ENCODE results near the gene MEIS2.

The MEIS2 gene

GRCh38 chr15:36924034-36924433 is 176.3 kb downstream of the MEIS2 start:
- no peak for DNase-seq

- no peak for DNase-seq
Measured at GRCh38 chr15:36921484-36922091, 178.8 kb downstream of the MEIS2 start.

DNA sequence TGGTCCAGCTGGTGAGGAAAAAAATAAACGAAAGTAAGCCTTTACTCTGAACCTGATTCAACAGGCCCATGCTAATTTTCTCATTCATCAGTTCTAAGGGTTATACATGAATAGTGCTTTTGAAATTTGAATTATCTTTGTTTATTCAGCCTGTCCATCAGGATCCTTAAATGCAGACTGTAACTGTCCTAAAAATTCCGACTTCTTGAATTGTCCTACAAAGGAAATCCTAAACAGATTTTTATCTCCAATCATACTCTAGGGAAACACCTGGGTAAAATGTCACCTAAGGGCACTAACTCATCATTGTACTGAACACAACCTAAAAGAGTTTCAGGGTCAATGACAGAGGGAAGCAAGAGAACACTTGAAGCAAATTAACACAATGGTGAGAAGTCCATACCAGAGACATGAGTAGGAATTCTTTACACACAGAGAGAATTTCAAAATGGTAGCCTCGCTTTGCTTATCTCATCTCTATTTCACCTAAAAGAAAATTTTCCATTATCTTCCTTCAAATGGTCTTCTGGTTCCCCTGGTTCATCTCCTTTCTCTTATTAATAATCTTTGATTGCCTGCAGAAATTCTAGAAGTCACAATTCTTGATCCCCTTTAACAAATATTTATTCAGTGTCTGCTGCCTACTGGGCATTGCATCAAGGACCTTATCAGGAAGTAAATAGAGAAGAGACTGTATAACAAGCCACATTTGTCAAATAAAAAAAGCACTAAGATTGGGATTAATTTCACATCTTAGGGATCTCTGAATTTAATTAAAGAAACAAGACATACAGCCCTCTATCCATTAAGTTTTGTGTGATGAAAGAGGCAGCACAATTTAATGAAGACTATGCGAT is 182.7 kb downstream of the MEIS2 start:
- no peak for DNase-seq

DNA sequence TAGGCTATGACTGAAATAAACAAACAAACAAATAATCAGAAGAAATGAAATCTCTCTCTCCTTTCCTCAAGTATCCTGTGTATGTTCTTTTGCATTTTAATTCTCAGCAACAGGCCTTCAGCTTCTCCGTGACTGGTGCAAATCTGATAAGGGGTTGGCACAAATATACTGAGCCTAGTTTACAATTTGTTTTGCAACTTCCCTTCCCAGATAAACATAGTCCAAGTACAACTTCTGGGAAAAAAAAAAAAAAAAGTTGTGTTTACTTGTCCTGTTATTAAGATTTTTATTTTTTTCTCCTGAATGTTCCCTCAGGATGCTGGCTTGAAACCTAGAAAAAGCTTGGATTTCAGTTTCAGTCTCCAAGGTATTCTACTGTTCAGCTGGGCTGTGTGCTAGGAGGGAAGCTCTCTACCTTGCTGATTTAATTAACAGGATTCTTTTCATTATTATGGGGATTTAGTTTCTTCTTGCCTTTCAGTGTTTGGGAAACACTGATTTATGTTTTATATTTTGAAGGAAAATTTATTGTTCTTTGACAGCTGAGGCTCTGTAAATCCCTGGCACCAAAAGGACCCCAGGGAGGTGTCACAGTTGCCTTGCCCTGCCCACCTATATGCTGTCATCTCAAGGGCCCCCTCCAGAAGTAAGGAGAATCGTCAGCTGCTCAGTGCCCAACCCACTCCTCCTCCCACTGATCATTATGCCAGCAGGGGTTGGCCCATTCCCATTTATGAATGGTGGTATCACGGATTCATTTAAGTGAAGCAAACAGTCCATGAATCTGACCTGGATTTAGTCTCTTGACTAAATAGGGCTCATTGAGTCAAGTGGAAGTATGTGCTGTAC is 185.2 kb downstream of the MEIS2 start:
- no peak for DNase-seq

GRCh38 chr15:36914466-36914865 is 185.9 kb downstream of the MEIS2 start:
- no peak for DNase-seq

GRCh38 chr15:36912311-36912712 is 188.0 kb downstream of the MEIS2 start:
- no peak for DNase-seq

DNA sequence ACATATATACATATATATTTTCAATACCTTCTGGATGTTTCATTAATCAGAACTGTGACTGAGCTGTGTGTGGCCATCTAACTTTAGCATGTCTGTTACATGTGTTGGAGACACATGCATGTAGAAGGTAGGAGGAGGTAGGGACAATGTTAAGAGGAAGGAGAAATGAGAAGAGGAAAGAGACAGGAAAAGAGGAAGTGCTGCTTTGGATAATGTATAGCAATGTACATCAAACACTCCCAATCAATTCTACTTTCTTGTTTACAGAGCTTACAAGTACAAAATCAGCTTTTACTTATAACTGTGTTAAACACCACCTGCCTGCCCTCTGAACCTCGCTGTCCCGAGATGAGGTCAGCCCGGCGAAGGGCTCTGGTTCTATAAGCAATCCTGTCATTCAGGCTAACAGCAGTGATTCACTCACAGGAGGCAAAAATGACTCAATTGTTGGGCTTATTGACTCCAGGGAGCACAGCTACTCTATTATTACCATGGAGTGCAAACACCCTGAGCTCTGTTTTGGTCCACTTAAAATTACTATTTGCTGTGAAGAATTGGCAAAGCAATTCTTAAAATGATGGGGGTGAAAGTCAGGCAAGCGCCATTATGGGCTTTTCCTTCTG is 188.9 kb downstream of the MEIS2 start:
- DNase-seq = no peak

DNA sequence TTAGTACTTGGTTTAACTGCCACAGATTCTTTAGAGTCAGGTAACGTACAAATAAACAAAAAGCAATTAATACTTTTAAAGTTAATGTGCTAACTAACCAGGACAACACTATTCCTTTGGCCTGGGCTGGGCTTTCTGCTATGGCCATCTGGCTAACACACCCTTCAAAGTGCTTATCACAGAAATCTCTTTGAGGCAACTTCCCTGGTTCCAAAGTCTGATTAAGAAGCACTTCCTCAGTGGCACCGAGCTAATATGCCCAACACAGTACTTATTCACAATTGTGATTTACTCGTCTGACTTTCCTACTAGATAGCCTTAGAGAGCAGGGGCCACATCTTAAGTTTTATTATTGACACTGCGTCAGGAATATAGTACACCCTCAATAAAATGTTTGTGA is 191.4 kb downstream of the MEIS2 start:
- DNase-seq = no peak

DNA sequence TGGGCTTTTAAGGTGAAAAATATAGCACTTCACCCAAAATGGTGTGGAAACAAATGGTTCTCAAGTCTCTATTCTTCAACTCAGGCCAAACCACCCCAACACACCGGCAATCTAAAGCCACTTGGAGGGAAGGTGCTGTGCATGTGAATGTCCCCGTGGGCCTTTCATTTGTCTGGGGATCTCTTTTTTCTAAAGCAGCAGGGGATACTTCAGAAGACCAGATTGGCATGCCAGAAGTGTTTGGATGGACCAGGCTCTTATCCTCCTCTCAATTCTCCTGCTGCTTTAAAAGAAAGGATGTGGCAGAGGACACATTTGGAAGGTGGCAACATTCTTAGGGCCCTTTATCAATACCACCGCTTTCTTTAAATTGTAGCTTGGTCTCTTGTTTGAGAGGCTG is 193.1 kb downstream of the MEIS2 start:
- DNase-seq = no peak

DNA sequence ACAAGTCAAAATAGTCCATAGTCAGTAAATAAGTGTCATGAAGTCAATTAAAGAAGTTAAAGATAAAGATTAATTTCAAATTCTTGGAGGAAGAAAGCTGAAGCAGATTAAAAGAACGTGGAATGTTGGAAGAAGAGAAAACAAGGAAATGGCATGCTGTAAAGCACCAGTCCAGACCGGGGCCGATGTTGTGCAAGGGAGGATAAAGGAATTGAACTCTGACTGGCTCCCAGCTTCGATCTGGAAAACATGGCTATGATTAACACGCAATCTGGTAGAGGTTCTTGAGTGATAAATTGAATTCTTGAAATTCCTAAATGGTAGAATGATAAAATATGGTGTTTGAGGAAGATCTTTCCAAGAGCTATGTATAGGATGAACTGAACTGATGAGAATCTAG is 194.4 kb downstream of the MEIS2 start:
- DNase-seq = no peak

GRCh38 chr15:36904715-36905114 is 195.6 kb downstream of the MEIS2 start:
- DNase-seq = no peak

DNA sequence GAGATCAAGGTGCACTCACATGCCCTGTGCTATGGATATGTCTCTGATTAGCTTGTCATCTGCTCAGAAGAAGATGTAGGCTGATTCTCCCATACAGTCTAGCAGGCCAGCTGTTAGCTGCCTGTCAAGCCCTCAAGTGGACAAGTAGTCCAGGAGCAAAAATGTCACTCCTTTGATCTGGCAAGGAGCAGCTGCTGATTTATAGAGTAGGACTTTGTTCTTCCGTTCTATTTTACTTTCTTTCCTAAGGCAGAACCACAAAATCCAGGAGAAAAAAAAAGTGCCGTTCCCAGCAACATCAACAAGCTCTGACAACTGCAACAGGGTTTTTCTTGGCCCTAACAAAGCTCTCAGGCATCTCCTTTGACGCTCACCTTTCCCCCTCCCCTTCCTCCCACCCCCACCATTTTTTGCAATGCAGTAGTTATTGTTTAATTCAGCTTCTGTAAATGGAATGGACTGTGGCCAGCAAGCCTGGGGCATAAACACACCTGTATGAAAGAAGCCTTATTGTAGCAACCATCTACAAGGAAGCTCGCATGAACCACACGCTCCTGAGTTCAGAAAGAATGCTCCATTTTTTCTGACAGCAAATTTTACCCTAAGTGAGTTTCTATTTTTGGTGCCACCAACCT is 196.3 kb downstream of the MEIS2 start:
- no peak for DNase-seq

DNA sequence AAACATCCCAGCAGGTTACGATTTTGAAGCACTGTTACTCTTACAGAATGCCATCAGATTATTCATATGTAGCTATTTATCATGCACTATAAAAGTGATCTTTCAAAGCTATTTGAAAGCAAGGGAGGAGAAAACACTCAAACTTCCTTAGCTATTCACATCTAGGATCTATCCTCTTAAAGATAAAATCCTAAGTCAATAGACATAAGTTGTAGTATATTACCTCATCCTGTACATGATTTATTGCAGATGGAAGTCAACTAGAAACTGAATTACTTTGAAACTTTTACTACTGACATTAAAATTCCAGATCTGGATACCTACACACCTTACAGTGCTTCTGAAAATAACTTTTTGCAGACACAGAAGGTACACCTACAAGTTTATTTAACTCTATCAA is 197.2 kb downstream of the MEIS2 start:
- DNase-seq = no peak

- DNase-seq = no peak
Measured at GRCh38 chr15:36901012-36901411, 199.3 kb downstream of the MEIS2 start.

GRCh38 chr15:36899696-36900095 is 200.7 kb downstream of the MEIS2 start:
- DNase-seq = no peak

- DNase-seq = no peak
Measured at GRCh38 chr15:36898536-36899126, 201.7 kb downstream of the MEIS2 start.

- no peak for DNase-seq
Measured at GRCh38 chr15:36897834-36898233, 202.5 kb downstream of the MEIS2 start.

- DNase-seq = no peak
Measured at GRCh38 chr15:36896949-36897348, 203.4 kb downstream of the MEIS2 start.

DNA sequence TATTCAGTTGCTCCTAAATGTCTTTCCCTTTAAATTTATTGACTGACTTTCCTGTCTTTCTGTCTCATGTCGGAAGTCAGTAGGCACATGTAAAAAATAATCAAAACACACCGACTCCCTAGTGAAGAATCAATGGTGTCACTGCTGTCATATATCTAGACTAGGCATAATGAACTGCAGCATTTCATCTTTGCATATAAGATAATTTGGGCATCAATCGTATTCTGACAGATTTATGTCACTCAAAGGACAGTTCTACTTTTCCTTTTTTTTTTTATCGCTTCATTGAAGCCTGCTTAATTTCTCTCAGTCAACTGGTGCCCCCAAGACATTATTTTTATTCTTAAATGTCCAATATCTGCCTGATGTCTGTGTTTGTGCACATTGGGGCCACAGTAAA is 206.3 kb downstream of the MEIS2 start:
- DNase-seq = no peak

- DNase-seq = no peak
Measured at GRCh38 chr15:36893276-36893675, 207.1 kb downstream of the MEIS2 start.

DNA sequence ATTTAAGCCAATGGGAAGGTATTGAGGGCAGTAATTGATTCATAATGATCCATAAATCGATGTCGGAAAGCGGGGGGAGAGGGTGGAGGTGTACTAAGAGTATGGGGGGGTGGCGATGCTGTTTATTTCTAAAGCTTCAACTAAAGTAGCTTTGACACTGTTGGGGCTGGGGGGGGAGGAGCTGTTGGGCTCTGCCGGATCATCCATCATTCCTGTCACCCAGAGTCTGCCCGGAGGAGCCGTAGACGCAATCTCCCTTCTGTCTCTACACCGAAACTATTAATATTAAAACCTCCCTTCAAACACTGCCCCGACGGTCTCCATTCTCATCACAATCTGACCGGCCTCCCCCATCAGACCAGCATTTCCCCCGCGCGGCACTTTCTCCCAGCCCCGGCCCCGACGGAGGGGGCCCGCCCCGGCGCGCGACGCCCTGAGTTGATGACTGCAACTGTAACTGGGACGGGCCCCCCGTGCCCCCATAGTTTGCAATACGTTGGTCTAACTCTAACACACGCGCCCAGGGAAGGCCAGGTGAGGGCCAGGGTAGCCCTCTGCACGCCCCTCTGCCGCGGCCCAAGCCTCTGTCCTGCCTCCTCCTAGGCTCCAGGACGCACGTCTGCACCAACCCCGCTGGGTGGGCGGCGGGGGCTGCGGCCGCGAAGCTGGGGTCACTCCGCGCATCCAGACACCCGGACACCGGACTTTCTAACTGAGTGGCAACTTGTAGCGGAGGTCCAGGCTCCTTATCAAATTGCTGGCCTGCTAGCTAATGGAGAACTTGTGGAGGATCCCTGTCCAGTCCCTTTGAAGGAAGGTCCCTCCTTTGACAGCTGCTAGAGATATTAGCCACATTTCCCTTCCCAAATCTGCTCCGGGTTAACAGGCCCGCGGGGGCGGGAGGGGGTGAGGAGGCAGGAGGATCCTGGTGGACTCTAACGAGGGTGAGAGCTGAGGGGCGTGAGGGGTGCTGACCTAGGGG is 212.0 kb downstream of the MEIS2 start:
- DNase-seq = no peak

Measured in SHP77 (cell line).